Adrenal gland (tissue), 12 donors: ENCODE data around the gene VASP. TPM values are rescaled to one million over a fixed set of nuclear protein-coding genes. Genes with fewer than 3 reads are reported as not detected.

ENCODE experiments used
- DNase-seq, 7 donors: peaks; one replicate each; pipeline ENCODE4 v3.0.0-alpha.2; 2019 to 2020
- H3K27ac ChIP-seq, 5 donors: fragments of 200-600 bp; sonication (generic) in 4 of 5; 1 replicate in 3 of 5; 2 replicates in 2 of 5; pipeline versions ENCODE4 v1.5.1 to v1.8.0; 2016 to 2020; ENCODE audit warnings: mild to moderate bottlenecking in 1 of 5
- H3K27me3 ChIP-seq: fragments of 200-600 bp; 2 replicates; pipeline ENCODE4 v1.8.0; 2021
- H3K36me3 ChIP-seq, 2 donors: fragments of 200-600 bp; replicated peaks in 1 of 2; 1 replicate in 1 of 2; 2 replicates in 1 of 2; pipeline versions ENCODE4 v1.5.1 to v1.8.0; 2018 to 2022
- H3K4me1 ChIP-seq, 2 donors: fragments of 200-600 bp; replicated peaks in 1 of 2; 1 replicate in 1 of 2; 2 replicates in 1 of 2; pipeline versions ENCODE4 v1.5.1 to v1.8.0; 2018 to 2021
- H3K4me3 ChIP-seq, 4 donors: fragments of 200-600 bp; sonication (generic) in 3 of 4; one replicate each; pipeline ENCODE4 v1.5.1; 2016 to 2018
- H3K9me3 ChIP-seq, 3 donors: fragments of 200-600 bp; sonication (generic) in 1 of 3; replicated peaks in 1 of 3; 1 replicate in 2 of 3; 2 replicates in 1 of 3; pipeline versions ENCODE4 v1.5.1 to v1.8.0; 2016 to 2021
- POLR2A ChIP-seq, 2 donors: fragments of 450-650 bp; IDR thresholded peaks; one replicate each; pipeline ENCODE4 v1.6.1; 2017; ENCODE audit warnings: antibody characterized with exemption in 2 of 2, mild to moderate bottlenecking in 2 of 2, moderate library complexity in 1 of 2
- WGBS, 4 donors: extraction: QIAGEN DNeasy Blood & Tissue Kit in 2 of 4; methylation state at CpG; one replicate each; pipeline versions ENCODE4 v1.1.5 to v1.1.7; 2013 to 2017; 5-methylcytosine and 5-hydroxymethylcytosine counted together
- intact Hi-C, 2 donors: fragments of 100-400 bp; cut with DNase I; formaldehyde crosslinking; loops; one replicate each; pipeline versions ENCODE4 v1.14.1 to v1.15.0; 2022 to 2023
- polyA plus RNA-seq, 3 donors: library from polyadenylated mRNA; stranded (reverse); fragments of 200-250 nt in 2 of 3; fragments of 350-450 nt in 1 of 3; fragmentation: Illumina TruSeq in 1 of 3; extraction: RNeasy Lipid Tissue Mini Kit (QIAGEN cat#74804) in 1 of 3; gene quantifications; one replicate each; pipeline ENCODE4 v1.2.3, GENCODE V29; 2013 to 2014
- total RNA-seq, 9 donors: library from RNA; depleted of rRNA in 4 of 9; stranded (reverse); fragments of >200 nt in 4 of 9; fragments of 120-200 nt in 1 of 9; fragmentation: NEBNext Ultra II Directional in 1 of 9; extraction: Animal tissue kit (Norgen Biotek cat#: 25700) in 1 of 9; gene quantifications; one replicate each; pipeline versions ENCODE4 v1.1.0 to v1.2.4, GENCODE V29; 2013 to 2023
- TF ChIP-seq, protein P1 (sequence below), 6 experiments: fragments of 450-650 bp in 4 of 6; fragments of 200-600 bp in 2 of 6; sonication (generic) in 1 of 6; IDR thresholded peaks; 1 replicate in 5 of 6; 2 replicates in 1 of 6; pipeline versions ENCODE4 v1.5.1 to v1.8.0; 2016 to 2021; ENCODE audit warnings: antibody characterized with exemption in 6 of 6, mild to moderate bottlenecking in 2 of 6, moderate library complexity in 1 of 6
- donor health status: healthy with polysubstance abuse.
- donor health status: Bipolar disorder and iron deficiency.
- donor health status: DM: yes; HTN: yes; CAD: no.
- donor health status: DM: no; HTN: no; CAD: no.
- donor health status: DM: no; HTN: no; CAD: no.
- donor health status: DM: yes; HTN: yes; CAD: no.

The VASP gene
- total and polyA plus RNA-seq, 12 donors = 28.7 to 118 (median 63.2) TPM

- intact Hi-C loops = no loop called here
- DNase-seq = peak in 6 of 7 donors; percentile 48 to 68 (median 60)
- H3K27me3 ChIP-seq = no peaks in the 10 kb centered on the region
These were observed 51.2 kb downstream of the VASP start for GRCh38 chr19:45558399-45558878.

GRCh38 chr19:45560038-45560437, 52.8 kb downstream of the VASP start:
- DNase-seq = no peak

More at GRCh38 chr19:45558399-45558878, 51.2 kb downstream of the VASP start:
- TF ChIP-seq, protein P1, sequence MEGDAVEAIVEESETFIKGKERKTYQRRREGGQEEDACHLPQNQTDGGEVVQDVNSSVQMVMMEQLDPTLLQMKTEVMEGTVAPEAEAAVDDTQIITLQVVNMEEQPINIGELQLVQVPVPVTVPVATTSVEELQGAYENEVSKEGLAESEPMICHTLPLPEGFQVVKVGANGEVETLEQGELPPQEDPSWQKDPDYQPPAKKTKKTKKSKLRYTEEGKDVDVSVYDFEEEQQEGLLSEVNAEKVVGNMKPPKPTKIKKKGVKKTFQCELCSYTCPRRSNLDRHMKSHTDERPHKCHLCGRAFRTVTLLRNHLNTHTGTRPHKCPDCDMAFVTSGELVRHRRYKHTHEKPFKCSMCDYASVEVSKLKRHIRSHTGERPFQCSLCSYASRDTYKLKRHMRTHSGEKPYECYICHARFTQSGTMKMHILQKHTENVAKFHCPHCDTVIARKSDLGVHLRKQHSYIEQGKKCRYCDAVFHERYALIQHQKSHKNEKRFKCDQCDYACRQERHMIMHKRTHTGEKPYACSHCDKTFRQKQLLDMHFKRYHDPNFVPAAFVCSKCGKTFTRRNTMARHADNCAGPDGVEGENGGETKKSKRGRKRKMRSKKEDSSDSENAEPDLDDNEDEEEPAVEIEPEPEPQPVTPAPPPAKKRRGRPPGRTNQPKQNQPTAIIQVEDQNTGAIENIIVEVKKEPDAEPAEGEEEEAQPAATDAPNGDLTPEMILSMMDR (IDR thresholded peaks at IDR 0.05) = peak; percentile 40 to 80 (median 60)
- no peak for TF ChIP-seq POLR2A (IDR thresholded peaks at IDR 0.05)
- H3K9me3 ChIP-seq = no peaks in the 10 kb centered on the region
- H3K27ac ChIP-seq = no peak overlapping the region
- 31 to 36% (median 33%) methylated on average over 10 of the region's 10 CpGs for WGBS, 4 donors
- H3K36me3 ChIP-seq = no peaks in the 10 kb centered on the region
- no peak overlapping the region for H3K4me3 ChIP-seq
- H3K4me1 ChIP-seq = no peaks in the 10 kb centered on the region

GRCh38 chr19:45560686-45561085, 53.4 kb downstream of the VASP start:
- H3K4me3 ChIP-seq = no peak overlapping the region
- no peak overlapping the region for H3K27ac ChIP-seq
- WGBS, 4 donors = 85 to 88% (median 86%) methylated on average over 11 of the region's 11 CpGs
- DNase-seq = no peak
- no peaks in the 10 kb centered on the region for H3K36me3 ChIP-seq
- no peaks in the 10 kb centered on the region for H3K9me3 ChIP-seq
- TF ChIP-seq, protein P1 (IDR thresholded peaks at IDR 0.05) = no peak
- TF ChIP-seq POLR2A (IDR thresholded peaks at IDR 0.05) = no peak
- H3K27me3 ChIP-seq = no peaks in the 10 kb centered on the region
- no peaks in the 10 kb centered on the region for H3K4me1 ChIP-seq
- intact Hi-C loops = loop anchor here in 1 of 2 donors (5.0 kb wide), 1 partner anchor 33 kb away; no protein-coding TSS in a partner anchor

More at GRCh38 chr19:45560038-45560437, 52.8 kb downstream of the VASP start:
- Histone ChIP-seq H3K36me3 (no peaks in the 10 kb centered on the region), H3K4me3 (no peak overlapping the region), H3K9me3 (no peaks in the 10 kb centered on the region), H3K27me3 (no peaks in the 10 kb centered on the region), H3K27ac (no peak overlapping the region), H3K4me1 (no peaks in the 10 kb centered on the region)
- TF ChIP-seq, protein P1 (IDR thresholded peaks at IDR 0.05) = no peak
- no peak for TF ChIP-seq POLR2A (IDR thresholded peaks at IDR 0.05)
- intact Hi-C loops = loop anchor here in 1 of 2 donors (5.0 kb wide), 1 partner anchor 33 kb away; no protein-coding TSS in a partner anchor
- WGBS, 4 donors = 84 to 85% (median 85%) methylated on average over 5 of the region's 5 CpGs

DNA sequence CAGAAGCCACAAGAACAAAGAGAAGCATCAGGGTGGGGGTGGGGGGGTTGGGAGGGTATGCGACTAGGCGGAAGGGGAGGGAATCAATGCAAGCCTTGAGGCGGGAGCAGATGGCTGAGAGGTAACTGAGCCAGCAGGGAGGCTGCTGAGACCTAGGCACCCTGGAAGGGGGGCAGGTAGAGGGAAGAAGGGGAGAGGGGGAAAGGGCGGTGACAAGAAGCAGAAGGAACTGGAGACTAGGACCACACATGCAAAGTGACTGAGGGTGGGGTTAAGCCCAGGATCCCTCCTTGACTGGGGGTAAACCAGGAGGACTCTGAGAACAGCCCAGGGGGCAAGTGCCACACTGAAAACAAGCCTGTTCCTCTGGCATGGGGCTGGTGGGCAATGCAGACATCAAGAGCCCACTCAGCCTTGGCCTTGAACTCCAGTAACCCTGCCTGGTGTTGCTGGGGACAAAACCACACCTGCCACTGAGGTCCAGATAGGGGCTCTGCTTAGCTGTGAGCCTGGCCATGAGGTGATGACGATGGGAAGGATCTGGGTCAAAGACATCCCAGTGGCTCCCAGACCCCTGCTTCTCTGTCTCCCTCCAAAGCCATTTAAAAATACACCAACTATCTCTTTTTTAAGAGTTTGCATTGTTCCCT, 57.0 kb downstream of the VASP start:
- intact Hi-C loops = loop anchor here in 1 of 2 donors (5.0 kb wide), 1 partner anchor 37 kb away; no protein-coding TSS in a partner anchor
- TF ChIP-seq POLR2A (IDR thresholded peaks at IDR 0.05) = no peak
- TF ChIP-seq, protein P1 (IDR thresholded peaks at IDR 0.05) = no peak
- H3K27me3 ChIP-seq = no peaks in the 10 kb centered on the region
- no peaks in the 10 kb centered on the region for H3K36me3 ChIP-seq
- WGBS, 4 donors = 74 to 77% (median 75%) methylated on average over 5 of the region's 5 CpGs
- H3K4me1 ChIP-seq = no peaks in the 10 kb centered on the region
- no peak overlapping the region for H3K27ac ChIP-seq
- DNase-seq = no peak
- H3K4me3 ChIP-seq = no peak overlapping the region
- no peaks in the 10 kb centered on the region for H3K9me3 ChIP-seq
